Measurements from ENCODE around the gene SLC10A7. TPM values are rescaled to one million over a fixed set of nuclear protein-coding genes. Genes with fewer than 3 reads are reported as not detected.
A peak's percentile ranks its signal among the peaks of the same experiment; 100 is the strongest.

The SLC10A7 gene
- total RNA-seq, 4 donors from 2014 or later: 12.9 to 28.1 (median 19.5) TPM

DNA sequence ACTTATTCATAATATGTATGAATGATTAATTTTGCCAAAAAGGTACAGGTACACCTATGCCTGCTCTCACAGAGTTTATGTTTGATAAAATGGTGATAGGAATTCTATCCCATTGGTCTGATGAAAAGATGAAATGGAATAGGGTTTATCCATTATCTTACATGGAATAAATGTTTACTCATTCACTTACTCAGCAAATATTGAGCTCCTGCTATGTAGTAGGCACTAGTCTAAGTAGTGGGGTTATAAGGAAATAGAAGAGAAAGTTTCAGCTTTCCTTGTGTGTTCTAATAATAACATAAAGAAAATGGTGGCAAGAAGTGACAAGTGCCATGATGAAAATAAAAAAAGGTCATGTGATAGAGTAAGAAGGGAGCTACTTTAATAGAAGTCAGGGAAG, 12.4 kb upstream of the SLC10A7 start:
- TF ChIP-seq, protein P1, sequence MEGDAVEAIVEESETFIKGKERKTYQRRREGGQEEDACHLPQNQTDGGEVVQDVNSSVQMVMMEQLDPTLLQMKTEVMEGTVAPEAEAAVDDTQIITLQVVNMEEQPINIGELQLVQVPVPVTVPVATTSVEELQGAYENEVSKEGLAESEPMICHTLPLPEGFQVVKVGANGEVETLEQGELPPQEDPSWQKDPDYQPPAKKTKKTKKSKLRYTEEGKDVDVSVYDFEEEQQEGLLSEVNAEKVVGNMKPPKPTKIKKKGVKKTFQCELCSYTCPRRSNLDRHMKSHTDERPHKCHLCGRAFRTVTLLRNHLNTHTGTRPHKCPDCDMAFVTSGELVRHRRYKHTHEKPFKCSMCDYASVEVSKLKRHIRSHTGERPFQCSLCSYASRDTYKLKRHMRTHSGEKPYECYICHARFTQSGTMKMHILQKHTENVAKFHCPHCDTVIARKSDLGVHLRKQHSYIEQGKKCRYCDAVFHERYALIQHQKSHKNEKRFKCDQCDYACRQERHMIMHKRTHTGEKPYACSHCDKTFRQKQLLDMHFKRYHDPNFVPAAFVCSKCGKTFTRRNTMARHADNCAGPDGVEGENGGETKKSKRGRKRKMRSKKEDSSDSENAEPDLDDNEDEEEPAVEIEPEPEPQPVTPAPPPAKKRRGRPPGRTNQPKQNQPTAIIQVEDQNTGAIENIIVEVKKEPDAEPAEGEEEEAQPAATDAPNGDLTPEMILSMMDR (IDR thresholded peaks at IDR 0.05): no peak
- TF ChIP-seq POLR2A (IDR thresholded peaks at IDR 0.05): no peak
- Histone ChIP-seq H3K9me3 (no peaks in the 10 kb centered on the region), H3K4me3 (no peak overlapping the region), H3K27ac (no peak overlapping the region), H3K27me3 (no peaks in the 10 kb centered on the region), H3K36me3 (no peaks in the 10 kb centered on the region), H3K4me1 (no peaks in the 10 kb centered on the region)
- no peak for DNase-seq

DNA sequence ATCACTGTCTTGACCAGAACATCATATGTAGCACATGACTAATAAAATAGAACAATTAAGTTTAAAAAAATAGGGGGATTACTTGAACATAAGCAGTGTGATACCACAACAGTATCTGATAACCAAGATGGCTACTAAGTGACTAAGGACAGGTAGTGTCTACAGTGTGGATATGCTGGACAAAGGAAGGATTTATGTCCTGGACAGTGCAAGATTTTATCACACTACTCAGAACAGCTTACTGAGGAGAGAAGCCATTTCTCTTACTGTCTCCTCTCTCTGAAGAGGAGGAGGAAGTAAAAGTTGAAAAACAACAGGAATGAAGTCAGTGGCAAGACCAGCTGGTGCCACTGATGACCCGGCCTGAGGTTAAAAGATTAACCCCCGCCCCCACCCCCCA, 4.0 kb upstream of the SLC10A7 start:
- H3K27ac ChIP-seq: no peak overlapping the region
- H3K9me3 ChIP-seq: no peaks in the 10 kb centered on the region
- no peak overlapping the region for H3K4me3 ChIP-seq
- TF ChIP-seq, protein P1 (IDR thresholded peaks at IDR 0.05): no peak
- TF ChIP-seq POLR2A (IDR thresholded peaks at IDR 0.05): no peak
- no peak for DNase-seq
- H3K36me3 ChIP-seq: no peaks in the 10 kb centered on the region
- H3K27me3 ChIP-seq: no peaks in the 10 kb centered on the region
- peaks cover 0 to 3% (median under 1%) of the 10 kb centered on the region in 4 donors for H3K4me1 ChIP-seq

DNA sequence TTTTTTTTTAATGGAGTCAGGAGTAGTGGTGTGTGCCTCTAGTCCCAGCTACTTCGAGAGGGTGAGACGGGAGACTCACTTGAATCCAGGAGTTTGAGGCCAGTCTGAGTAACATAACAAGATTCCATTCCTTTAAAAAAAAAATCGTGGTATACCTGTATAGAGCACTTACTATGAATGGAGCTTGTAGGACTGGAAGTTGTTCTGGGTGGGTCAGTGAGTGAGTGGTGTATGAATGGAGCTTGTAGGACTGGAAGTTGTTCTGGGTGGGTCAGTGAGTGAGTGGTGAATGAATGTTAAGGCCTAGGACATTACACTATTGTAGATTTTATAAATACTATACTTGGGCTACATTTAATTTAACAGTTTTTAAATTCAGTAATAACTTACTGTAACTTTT, 2.9 kb upstream of the SLC10A7 start:
- Histone ChIP-seq H3K36me3 (no peaks in the 10 kb centered on the region), H3K27me3 (no peaks in the 10 kb centered on the region), H3K4me3 (no peak overlapping the region), H3K9me3 (no peaks in the 10 kb centered on the region), H3K4me1 (peaks cover 0 to 10% (median 3%) of the 10 kb centered on the region in 4 donors), H3K27ac (no peak overlapping the region)
- DNase-seq: no peak
- TF ChIP-seq, protein P1 (IDR thresholded peaks at IDR 0.05): no peak
- TF ChIP-seq POLR2A (IDR thresholded peaks at IDR 0.05): no peak

DNA sequence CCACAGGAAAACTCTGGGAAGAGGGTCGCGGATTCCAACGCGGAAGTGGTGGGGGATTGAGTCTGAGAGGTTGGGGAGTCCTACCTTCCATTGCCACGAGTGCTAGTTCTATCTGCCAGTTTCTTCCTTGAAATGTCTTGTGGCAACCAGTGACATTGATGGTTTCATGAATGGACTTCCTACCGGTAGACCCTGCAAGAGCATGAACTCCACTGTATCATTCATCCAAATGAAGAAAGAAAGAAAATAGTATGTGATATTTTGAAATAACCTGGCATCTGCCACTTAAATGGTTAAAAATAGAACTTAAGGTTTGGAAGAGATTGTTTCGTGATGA, 1.1 kb upstream of the SLC10A7 start:
- H3K27ac ChIP-seq: peak overlapping the region; percentile 77 to 87 (median 82)

DNA sequence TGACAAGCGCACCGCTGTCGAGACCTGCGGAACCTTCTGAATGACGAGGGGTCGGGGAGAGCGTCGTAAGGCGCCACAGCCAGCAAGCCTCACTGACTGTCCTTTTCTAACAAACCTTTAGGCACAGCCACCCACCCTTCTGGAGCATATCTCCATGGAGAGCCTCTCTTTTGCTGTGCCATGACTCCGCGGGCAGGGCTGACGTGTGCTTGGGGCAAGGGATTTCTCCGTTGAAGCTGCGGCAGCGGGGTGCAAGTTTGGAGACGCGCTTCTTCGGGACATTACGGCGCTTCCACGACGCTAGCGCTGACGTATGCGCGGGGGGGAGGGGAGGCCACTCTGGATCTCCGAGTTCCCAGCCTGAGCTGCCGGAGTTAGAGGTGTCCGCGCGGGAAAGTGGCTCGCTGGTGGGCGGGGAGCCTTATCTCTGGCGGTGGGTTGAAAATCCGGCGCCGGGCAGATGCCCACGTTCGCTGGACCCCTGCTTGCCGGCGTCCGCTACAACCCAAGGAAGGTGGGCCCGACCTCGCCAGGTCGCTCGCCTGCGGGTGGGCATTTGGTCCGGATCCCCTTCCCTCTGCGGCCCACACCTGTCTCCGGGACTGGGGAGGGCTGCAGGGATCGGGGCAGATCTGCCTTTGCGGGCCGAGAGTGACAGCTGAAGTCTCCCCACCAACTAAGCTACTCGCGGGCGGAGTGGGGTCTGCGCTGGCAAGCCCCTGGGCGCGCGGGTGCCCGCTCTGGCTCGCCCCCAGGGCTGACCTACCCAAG, 543 bp upstream of the SLC10A7 start:
- Histone ChIP-seq H3K9me3 (no peaks in the 10 kb centered on the region), H3K27ac (peak overlapping the region; percentile 77 to 87 (median 82)), H3K4me3 (peak overlapping the region; percentile 80 to 97 (median 94)), H3K36me3 (no peaks in the 10 kb centered on the region), H3K4me1 (peaks cover 0 to 14% (median 3%) of the 10 kb centered on the region in 4 donors), H3K27me3 (no peaks in the 10 kb centered on the region)
- TF ChIP-seq, protein P1 (IDR thresholded peaks at IDR 0.05): peak in 1 of 6 experiments; percentile 5
- TF ChIP-seq POLR2A (IDR thresholded peaks at IDR 0.05): peak; percentile 52 to 76
- DNase-seq: peak; percentile 89 to 97 (median 95)

More for the DNA sequence above, 1.1 kb upstream of the SLC10A7 start:
- TF ChIP-seq, protein P1 (IDR thresholded peaks at IDR 0.05): no peak
- no peak for TF ChIP-seq POLR2A (IDR thresholded peaks at IDR 0.05)
- no peak for DNase-seq
- H3K4me1 ChIP-seq: peaks cover 0 to 14% (median 3%) of the 10 kb centered on the region in 4 donors
- no peaks in the 10 kb centered on the region for H3K9me3 ChIP-seq
- no peaks in the 10 kb centered on the region for H3K27me3 ChIP-seq
- no peaks in the 10 kb centered on the region for H3K36me3 ChIP-seq
- peak overlapping the region; percentile 80 to 97 (median 94) for H3K4me3 ChIP-seq
